ENCODE data around the gene ITCH.

- TF ChIP-seq CTCF (IDR thresholded peaks at IDR 0.05) = no peak
- no peak for TF ChIP-seq POLR2A (IDR thresholded peaks at IDR 0.05)
- TF ChIP-seq EP300 (IDR thresholded peaks at IDR 0.05) = no peak
Measured at GRCh38 chr20:34439168-34439567, 76.1 kb downstream of the ITCH start.

Measured in ovary (tissue), 3 donors.